HepG2 (cell line): ENCODE data around the gene NF2. TPM values are rescaled to one million over a fixed set of nuclear protein-coding genes. Genes with fewer than 3 reads are reported as not detected.

ENCODE experiments used
- ATAC-seq: fragments of 200-7000 bp; cut with Tn5 transposase; 3 replicates; pipeline ENCODE4 v1.9.1; 2020; ENCODE audit warnings: mild to moderate bottlenecking, moderate library complexity
- BruUV-seq: library from RNA; stranded (reverse); fragments of 400-500 nt; replicated peaks from 2 replicates; lab custom pipeline; 2021; lab: Mats Ljungman, UMichigan
- CTCF ChIA-PET: fragments of 300-600 bp; formaldehyde crosslinking; extraction: SDS; loops from one replicate; lab custom pipeline; 2021; ENCODE audit warnings: low total read pairs, inconsistent platforms, low intra/inter-chr PET ratio; lab: Yijun Ruan, JAX
- POLR2A ChIA-PET: fragments of 350-600 bp; sonication (Branson Sonifier 250); formaldehyde crosslinking; loops from one replicate; lab custom pipeline; 2020; ENCODE audit warnings: antibody characterized with exemption, inconsistent platforms; lab: Yijun Ruan, JAX
- DNase-seq: peaks from one replicate; pipeline ENCODE4 v3.0.0-alpha.2; 2015; ENCODE audit warnings: low spot score
- FAIRE-seq: peaks from 3 replicates; lab custom pipeline; 2011; peaks lifted over from hg19 to GRCh38; lab: Jason Lieb, UNC
- H2AFZ ChIP-seq: one replicate; pipeline ENCODE4 v1.6.1; 2011; ENCODE audit warnings: low read length, inconsistent platforms
- H3K27ac ChIP-seq: fragments of 300-600 bp; 3 replicates; pipeline ENCODE4 v1.8.0; 2011; ENCODE audit warnings: mixed run types, mild to moderate bottlenecking, mixed read lengths, low read length, inconsistent platforms; ENCODE audit not compliant: insufficient read depth; ENCODE audit errors: extremely low read length
- H3K27me3 ChIP-seq, 2 experiments: fragments of 200-600 bp in 1 of 2; 2 replicates in 1 of 2; 3 replicates in 1 of 2; pipeline versions ENCODE4 v1.6.0 to v1.8.0; 2011; ENCODE audit warnings: low read length in 2 of 2, mild to moderate bottlenecking in 2 of 2, moderate library complexity in 2 of 2, inconsistent platforms in 1 of 2; ENCODE audit not compliant: insufficient read depth in 2 of 2, control insufficient read depth in 1 of 2
- H3K36me3 ChIP-seq, 2 experiments: fragments of 200-600 bp in 1 of 2; replicated peaks in 1 of 2; 2 replicates in 1 of 2; 3 replicates in 1 of 2; pipeline versions ENCODE4 v1.5.1 to v1.8.0; 2011; ENCODE audit warnings: low read length in 2 of 2, inconsistent platforms in 1 of 2; ENCODE audit not compliant: insufficient read depth in 2 of 2, control insufficient read depth in 1 of 2
- H3K4me1 ChIP-seq: 2 replicates; pipeline ENCODE4 v1.5.1; 2012; ENCODE audit warnings: low read length, inconsistent platforms; ENCODE audit not compliant: insufficient read depth
- H3K4me2 ChIP-seq: 2 replicates; pipeline ENCODE4 v1.6.0; 2011; ENCODE audit warnings: low read depth, low read length, inconsistent platforms
- H3K4me3 ChIP-seq, 3 experiments: fragments of 200-600 bp in 1 of 3; sonication (generic), shearing (Covaris generic) in 1 of 3; replicated peaks in 1 of 3; 2 replicates each; pipeline ENCODE4 v1.5.1; 2011 to 2016; ENCODE audit warnings: low read length in 3 of 3, inconsistent platforms in 2 of 3, low read depth in 2 of 3, mild to moderate bottlenecking in 2 of 3, control low read depth in 1 of 3, mixed read lengths in 1 of 3; ENCODE audit not compliant: insufficient read depth in 1 of 3
- H3K79me2 ChIP-seq: one replicate; pipeline ENCODE4 v1.6.1; 2011; ENCODE audit warnings: low read length, inconsistent platforms; ENCODE audit not compliant: insufficient read depth
- H3K9ac ChIP-seq: 2 replicates; pipeline ENCODE4 v1.6.0; 2011; ENCODE audit warnings: mild to moderate bottlenecking, low read depth, low read length, inconsistent platforms; ENCODE audit not compliant: insufficient read depth
- H3K9me3 ChIP-seq: 2 replicates; pipeline ENCODE4 v1.5.1; 2012; ENCODE audit warnings: mild to moderate bottlenecking, low read length
- H4K20me1 ChIP-seq: 2 replicates; pipeline ENCODE4 v1.6.0; 2011; ENCODE audit warnings: inconsistent platforms, mild to moderate bottlenecking, low read length, moderate library complexity; ENCODE audit not compliant: insufficient read depth
- DMAP1 ChIP-seq: IDR thresholded peaks from 2 replicates; pipeline ENCODE4 v1.6.1; 2016
- DPF2 ChIP-seq: sonication (generic); formaldehyde crosslinking; IDR thresholded peaks from 2 replicates; pipeline ENCODE4 v1.4.0; 2020; ENCODE audit warnings: mild to moderate bottlenecking, low read depth, missing genetic modification reagents, borderline replicate concordance
- FOXK2 ChIP-seq: fragments of 450-650 bp; IDR thresholded peaks from 2 replicates; pipeline ENCODE4 v1.6.1; 2016
- KLF15 ChIP-seq: sonication (generic); formaldehyde crosslinking; IDR thresholded peaks from 2 replicates; pipeline ENCODE4 v1.8.1; 2023; ENCODE audit warnings: borderline replicate concordance, mild to moderate bottlenecking, inconsistent platforms, missing genetic modification reagents, mixed read lengths
- MYC ChIP-seq: sonication (generic); formaldehyde crosslinking; IDR thresholded peaks from 2 replicates; pipeline ENCODE4 v1.9.0; 2021; ENCODE audit warnings: missing genetic modification reagents, borderline replicate concordance
- ZBTB7B ChIP-seq: sonication (generic); formaldehyde crosslinking; IDR thresholded peaks from 2 replicates; pipeline ENCODE4 v1.4.0; 2020; ENCODE audit warnings: missing genetic modification reagents
- WGBS: methylation state at CpG from one replicate; pipeline ENCODE4 v1.1.6; 2017; ENCODE audit warnings: low lambda C conversion rate; 5-methylcytosine and 5-hydroxymethylcytosine counted together
- in situ Hi-C: cut with HindIII; loops from 2 replicates; pipeline ENCODE4 v1.10.0; 2017; ENCODE audit warnings: low pct_unique_long_range_greater_than_20kb; ENCODE audit not compliant: extremely low pct_ligation_motif_present
- intact Hi-C: fragments of 100-400 bp; cut with micrococcal nuclease; formaldehyde crosslinking; loops from one replicate; pipeline ENCODE4 v1.10.0; 2022; ENCODE audit not compliant: unreplicated experiment
- polyA plus RNA-seq, 8 experiments: library from polyadenylated mRNA; depleted of rRNA in 3 of 8; stranded (reverse) in 7 of 8; unstranded in 1 of 8; fragments of >200 nt; fragmentation: Illumina TruSeq in 4 of 8; extraction: Trizol in 4 of 8; gene quantifications; 2 replicates each; pipeline versions ENCODE4 v1.2.1 to v1.2.3, GENCODE V29; 2011 to 2016; ENCODE audit warnings: low read depth in 4 of 8, missing spikeins in 1 of 8, mixed read lengths in 1 of 8; ENCODE audit not compliant: insufficient read depth in 1 of 8
- total RNA-seq, 5 experiments: library from RNA; depleted of rRNA; stranded (reverse); fragments of >200 nt; fragmentation: Illumina TruSeq; extraction: Trizol; gene quantifications; 2 replicates each; pipeline ENCODE4 v1.2.3, GENCODE V29; 2016; ENCODE audit warnings: low read depth in 1 of 5
- TF ChIP-seq, protein P1 (sequence below): sonication (generic); formaldehyde crosslinking; IDR thresholded peaks from 2 replicates; pipeline ENCODE4 v1.4.0; 2020; ENCODE audit warnings: missing genetic modification reagents
- TF ChIP-seq, protein P2 (sequence below): IDR thresholded peaks from 2 replicates; pipeline ENCODE4 v1.6.1; 2016; ENCODE audit warnings: low read depth, borderline replicate concordance
- TF ChIP-seq, protein P3 (sequence below): sonication (generic); formaldehyde crosslinking; IDR thresholded peaks from 2 replicates; pipeline ENCODE4 v1.8.1; 2023; ENCODE audit warnings: mild to moderate bottlenecking, missing genetic modification reagents, borderline replicate concordance

Gene NF2
- total and polyA plus RNA-seq, 2 of the 13 experiments (the other 11 are each of a cell fraction or from before 2014, with no cell fraction given) = 9.3 to 33.3 TPM

DNA sequence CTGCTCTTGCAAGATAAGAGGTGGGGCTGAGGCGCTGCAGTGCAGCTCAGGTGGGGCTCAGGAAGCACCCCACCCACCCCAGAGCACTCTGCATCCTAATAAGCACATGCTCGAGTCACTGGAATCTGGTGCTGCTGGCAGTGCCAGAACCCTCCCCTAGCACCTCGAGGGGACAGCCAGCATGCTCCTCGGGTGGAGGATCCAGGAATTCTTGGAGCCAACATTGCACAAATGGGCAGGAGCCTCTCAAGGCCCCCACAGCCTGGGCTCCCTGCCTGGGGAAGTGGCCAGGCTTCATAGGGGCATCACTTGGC, 88.9 kb downstream of the NF2 start (continued):
- TF ChIP-seq, protein P1, sequence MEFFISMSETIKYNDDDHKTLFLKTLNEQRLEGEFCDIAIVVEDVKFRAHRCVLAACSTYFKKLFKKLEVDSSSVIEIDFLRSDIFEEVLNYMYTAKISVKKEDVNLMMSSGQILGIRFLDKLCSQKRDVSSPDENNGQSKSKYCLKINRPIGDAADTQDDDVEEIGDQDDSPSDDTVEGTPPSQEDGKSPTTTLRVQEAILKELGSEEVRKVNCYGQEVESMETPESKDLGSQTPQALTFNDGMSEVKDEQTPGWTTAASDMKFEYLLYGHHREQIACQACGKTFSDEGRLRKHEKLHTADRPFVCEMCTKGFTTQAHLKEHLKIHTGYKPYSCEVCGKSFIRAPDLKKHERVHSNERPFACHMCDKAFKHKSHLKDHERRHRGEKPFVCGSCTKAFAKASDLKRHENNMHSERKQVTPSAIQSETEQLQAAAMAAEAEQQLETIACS (CRISPR knock-in tag) = no peak
- TF ChIP-seq KLF15 (CRISPR knock-in tag) (no peak), DMAP1 (CRISPR knock-in tag) (no peak)
- TF ChIP-seq, protein P2, sequence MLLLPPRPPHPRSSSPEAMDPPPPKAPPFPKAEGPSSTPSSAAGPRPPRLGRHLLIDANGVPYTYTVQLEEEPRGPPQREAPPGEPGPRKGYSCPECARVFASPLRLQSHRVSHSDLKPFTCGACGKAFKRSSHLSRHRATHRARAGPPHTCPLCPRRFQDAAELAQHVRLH = no peak
- TF ChIP-seq, all 625 proteins: peak for 0

DNA sequence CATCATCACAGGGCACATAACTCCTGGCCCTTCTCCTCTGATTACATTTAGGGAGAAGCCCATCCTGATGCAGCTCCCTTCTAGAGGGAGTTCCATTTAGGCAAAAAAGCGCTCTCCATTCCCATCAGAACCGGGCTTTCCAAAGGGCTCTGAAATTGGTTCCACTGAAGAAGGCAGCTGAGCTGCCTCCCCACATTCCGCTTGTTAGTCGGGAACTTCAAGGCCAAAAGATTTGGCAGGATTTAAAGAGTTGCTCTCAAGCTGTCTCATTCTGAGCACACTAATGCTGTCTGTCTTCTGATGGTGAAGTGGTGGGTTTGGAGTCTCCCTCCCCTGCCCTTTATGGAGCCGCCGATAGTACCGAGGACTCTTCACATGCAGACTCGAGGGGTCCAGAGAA, 89.7 kb downstream of the NF2 start:
- ATAC-seq (no peak), FAIRE-seq (no peak), DNase-seq (no peak)
- intact Hi-C loops = no loop called here
- Histone ChIP-seq H3K36me3 (peaks cover 6 to 8% of the 10 kb centered on the region in 2 experiments; a peak in 4 of 5 replicates), H2AFZ (no peak overlapping the region), H3K79me2 (no peaks in the 10 kb centered on the region), H3K4me1 (no peaks in the 10 kb centered on the region), H3K27me3 (no peaks in the 10 kb centered on the region; a peak in 1 of 5 replicates), H3K4me2 (no peak overlapping the region), H3K27ac (no peak overlapping the region), H3K9me3 (no peaks in the 10 kb centered on the region), H3K4me3 (no peak overlapping the region), H3K9ac (no peak overlapping the region), H4K20me1 (no peaks in the 10 kb centered on the region)
- POLR2A ChIA-PET = no interaction called here
- in situ Hi-C loops = no loop called here
- 79% methylated on average over 8 of the region's 8 CpGs for WGBS
- TF ChIP-seq FOXK2 (no peak), DPF2 (no peak), MYC (CRISPR knock-in tag) (no peak), ZBTB7B (CRISPR knock-in tag) (no peak)
- TF ChIP-seq, protein P3, sequence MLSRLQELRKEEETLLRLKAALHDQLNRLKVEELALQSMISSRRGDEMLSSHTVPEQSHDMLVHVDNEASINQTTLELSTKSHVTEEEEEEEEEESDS = no peak
- CTCF ChIA-PET = no interaction called here
- no TSS peak for BruUV-seq
